K562 (cell line): ENCODE data around the gene RPLP2. TPM values are rescaled to one million over a fixed set of nuclear protein-coding genes. Genes with fewer than 3 reads are reported as not detected.
A peak's percentile ranks its signal among the peaks of the same experiment; 100 is the strongest.

ENCODE experiments used
- BRD4 ChIP-seq: fragments of 200-600 bp; sonication (generic); IDR thresholded peaks from 2 replicates; pipeline ENCODE4 v1.6.1; 2017; ENCODE audit warnings: inconsistent platforms
- CSDE1 ChIP-seq, 2 experiments: fragments of 450-650 bp; IDR thresholded peaks; 2 replicates each; pipeline ENCODE4 v1.6.1; 2016; ENCODE audit warnings: mild to moderate bottlenecking in 1 of 2
- FOS ChIP-seq: IDR thresholded peaks from 3 replicates; pipeline ENCODE4 v1.6.1; 2011; ENCODE audit not compliant: insufficient read length; ENCODE audit errors: extremely low read depth
- MAZ ChIP-seq, 2 experiments: fragments of 450-650 bp in 1 of 2; sonication (generic) in 1 of 2; formaldehyde crosslinking; IDR thresholded peaks in 1 of 2; conservative IDR thresholded peaks in 1 of 2; 2 replicates each; pipeline versions ENCODE4 v1.4.0 to v1.5.0; 2020; ENCODE audit warnings: mild to moderate bottlenecking in 1 of 2, missing genetic modification reagents in 1 of 2
- MCM5 ChIP-seq: fragments of 450-650 bp; IDR thresholded peaks from 2 replicates; pipeline ENCODE4 v1.6.1; 2016; ENCODE audit warnings: low read depth
- MIER1 ChIP-seq: fragments of 450-650 bp; IDR thresholded peaks from 2 replicates; pipeline ENCODE4 v1.6.1; 2016; ENCODE audit warnings: antibody characterized with exemption, mild to moderate bottlenecking, low read depth
- NFE2L1 ChIP-seq: fragments of 450-650 bp; IDR thresholded peaks from 2 replicates; pipeline ENCODE4 v1.6.1; 2016; ENCODE audit warnings: missing genetic modification characterization, low read depth, mild to moderate bottlenecking, missing compliant biosample characterization, moderate library complexity, borderline replicate concordance
- POU5F1 ChIP-seq: fragments of 150-350 bp; IDR thresholded peaks from 2 replicates; pipeline ENCODE4 v1.6.1; 2014; ENCODE audit warnings: borderline replicate concordance, low read length, low read depth, mild to moderate bottlenecking; ENCODE audit not compliant: partially characterized antibody
- RAD21 ChIP-seq, 2 experiments: fragments of 250-450 bp in 1 of 2; fragments of 450-650 bp in 1 of 2; sonication (Bioruptor Pico) in 1 of 2; formaldehyde crosslinking in 1 of 2; IDR thresholded peaks in 1 of 2; conservative IDR thresholded peaks in 1 of 2; 2 replicates each; pipeline versions ENCODE4 v1.4.0 to v1.8.0; 2020 to 2022; ENCODE audit warnings: mild to moderate bottlenecking in 2 of 2, moderate library complexity in 1 of 2
- RBM25 ChIP-seq: fragments of 200-400 bp; formaldehyde crosslinking; IDR thresholded peaks from 2 replicates; pipeline ENCODE4 v1.6.1; 2018; ENCODE audit warnings: low read length, low read depth, moderate library complexity; ENCODE audit not compliant: severe bottlenecking
- TCF15 ChIP-seq: fragments of 250-450 bp; sonication (Bioruptor Pico); IDR thresholded peaks from 2 replicates; pipeline ENCODE4 v1.8.0; 2022; ENCODE audit warnings: moderate library complexity, mild to moderate bottlenecking, inconsistent platforms
- ZBED1 ChIP-seq: IDR thresholded peaks from 2 replicates; pipeline ENCODE4 v1.6.1; 2014
- ZBTB11 ChIP-seq, 3 experiments: fragments of 200-800 bp in 1 of 3; fragments of 250-450 bp in 1 of 3; fragments of 450-650 bp in 1 of 3; sonication (Bioruptor Pico) in 1 of 3; sonication (Bioruptor generic) in 1 of 3; formaldehyde crosslinking in 1 of 3; IDR thresholded peaks; 2 replicates each; pipeline versions ENCODE4 v1.6.1 to v1.8.0; 2016 to 2022; ENCODE audit warnings: mild to moderate bottlenecking in 2 of 3, missing genetic modification characterization in 2 of 3, missing compliant biosample characterization in 1 of 3, moderate library complexity in 1 of 3
- ZNF143 ChIP-seq: sonication (generic); formaldehyde crosslinking; IDR thresholded peaks from 2 replicates; pipeline ENCODE4 v1.9.0; 2022; ENCODE audit warnings: mild to moderate bottlenecking, missing genetic modification reagents
- ZNF592 ChIP-seq: fragments of 450-650 bp; IDR thresholded peaks from 2 replicates; pipeline ENCODE4 v1.6.1; 2017; ENCODE audit warnings: antibody characterized with exemption, mild to moderate bottlenecking
- ZNF77 ChIP-seq: fragments of 250-450 bp; sonication (Bioruptor Pico); IDR thresholded peaks from 2 replicates; pipeline ENCODE4 v1.5.0; 2020
- polyA plus RNA-seq, 8 experiments: library from polyadenylated mRNA; depleted of rRNA in 4 of 8; stranded (reverse) in 5 of 8; unstranded in 3 of 8; fragments of >200 nt; fragmentation: Nextera tagmentation in 2 of 8; fragmentation: Illumina TruSeq in 1 of 8; extraction: Ambion mirVana in 2 of 8; extraction: Trizol in 1 of 8; gene quantifications; 2 replicates each; pipeline versions ENCODE4 v1.2.1 to v1.2.3, GENCODE V29; 2011 to 2014; ENCODE audit warnings: inconsistent platforms in 1 of 8, missing spikeins in 1 of 8
- total RNA-seq, 7 experiments: library from RNA; depleted of rRNA in 6 of 7; stranded (reverse); fragments of >200 nt in 6 of 7; fragmentation: Illumina TruSeq in 2 of 7; extraction: Trizol in 2 of 7; gene quantifications; 2 replicates each; pipeline versions ENCODE4 v1.2.1 to v1.2.3, GENCODE V29; 2011 to 2021; ENCODE audit warnings: low replicate concordance in 1 of 7

RPLP2 gene
- total and polyA plus RNA-seq, 9 of the 15 experiments (the other 6 are each of a cell fraction or from before 2014, with no cell fraction given): 528 to 3,807 (median 1,633) TPM

- TF ChIP-seq BRD4 (no peak), NFE2L1 (tag) (no peak), TCF15 (CRISPR knock-in tag) (no peak), CSDE1 (IDR thresholded peaks at IDR 0.05) (no peak), ZNF143 (CRISPR knock-in tag) (no peak), ZNF77 (CRISPR knock-in tag) (no peak), ZBED1 (no peak), MCM5 (no peak), MIER1 (no peak), ZBTB11 (CRISPR knock-in tag; IDR thresholded peaks at IDR 0.05) (no peak), FOS (no peak), RAD21 (CRISPR knock-in tag; conservative IDR thresholded peaks at IDR 0.05 in 1 of 2, IDR thresholded peaks at IDR 0.05 in 1 of 2) (peak in 1 of 2 experiments; percentile 37; a peak in 1 of 4 replicates), ZNF592 (no peak), POU5F1 (no peak), MAZ (CRISPR knock-in tag; conservative IDR thresholded peaks at IDR 0.05 in 1 of 2, IDR thresholded peaks at IDR 0.05 in 1 of 2) (no peak), RBM25 (no peak)
Observed at GRCh38 chr11:850775-851763, 41.3 kb downstream of the RPLP2 start (continued).
